Measurements from ENCODE around the gene SPATA20.

The SPATA20 gene

DNA sequence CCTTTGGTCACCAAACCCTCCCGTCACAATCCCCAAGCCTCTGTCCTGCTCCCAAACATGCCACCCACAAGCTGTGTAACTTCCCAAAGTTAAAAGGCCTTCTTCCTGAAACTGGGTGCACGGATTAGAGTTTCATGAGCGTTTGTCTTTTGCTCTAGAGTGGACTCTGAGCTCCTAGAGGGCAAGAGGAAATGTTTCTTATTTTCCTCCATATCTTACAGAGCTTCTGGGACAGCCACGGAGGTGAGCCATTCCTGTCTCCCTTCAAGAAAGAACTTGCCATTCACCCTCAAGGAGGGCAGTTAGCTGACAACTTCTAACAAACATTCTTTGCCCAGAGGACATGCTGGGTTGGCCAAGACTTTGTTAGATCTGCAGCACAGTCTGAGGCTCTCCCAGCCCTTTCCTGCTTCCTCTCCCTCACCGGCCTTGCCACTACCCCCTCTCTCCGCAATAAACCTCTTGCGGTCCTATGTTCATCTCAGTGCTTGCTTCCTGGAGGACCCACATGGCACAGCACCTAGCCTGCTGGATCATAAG is 41.3 kb upstream of the SPATA20 start:
- DNase-seq (ENCODE audit: low read depth in 2 of 2): no peak
- H3K4me3 ChIP-seq (replicated peaks in 1 of 2; ENCODE audit: low read depth in 2 of 2, low read length in 2 of 2): no peak overlapping the region
- TF ChIP-seq, protein P1, sequence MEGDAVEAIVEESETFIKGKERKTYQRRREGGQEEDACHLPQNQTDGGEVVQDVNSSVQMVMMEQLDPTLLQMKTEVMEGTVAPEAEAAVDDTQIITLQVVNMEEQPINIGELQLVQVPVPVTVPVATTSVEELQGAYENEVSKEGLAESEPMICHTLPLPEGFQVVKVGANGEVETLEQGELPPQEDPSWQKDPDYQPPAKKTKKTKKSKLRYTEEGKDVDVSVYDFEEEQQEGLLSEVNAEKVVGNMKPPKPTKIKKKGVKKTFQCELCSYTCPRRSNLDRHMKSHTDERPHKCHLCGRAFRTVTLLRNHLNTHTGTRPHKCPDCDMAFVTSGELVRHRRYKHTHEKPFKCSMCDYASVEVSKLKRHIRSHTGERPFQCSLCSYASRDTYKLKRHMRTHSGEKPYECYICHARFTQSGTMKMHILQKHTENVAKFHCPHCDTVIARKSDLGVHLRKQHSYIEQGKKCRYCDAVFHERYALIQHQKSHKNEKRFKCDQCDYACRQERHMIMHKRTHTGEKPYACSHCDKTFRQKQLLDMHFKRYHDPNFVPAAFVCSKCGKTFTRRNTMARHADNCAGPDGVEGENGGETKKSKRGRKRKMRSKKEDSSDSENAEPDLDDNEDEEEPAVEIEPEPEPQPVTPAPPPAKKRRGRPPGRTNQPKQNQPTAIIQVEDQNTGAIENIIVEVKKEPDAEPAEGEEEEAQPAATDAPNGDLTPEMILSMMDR (IDR thresholded peaks at IDR 0.05; ENCODE audit: low read depth, low read length): no peak

- no peak for DNase-seq (ENCODE audit: low read depth in 2 of 2)
Measured at GRCh38 chr17:50506298-50506697, 40.7 kb upstream of the SPATA20 start.

GRCh38 chr17:50507871-50508572 is 39.0 kb upstream of the SPATA20 start, which contains the start of gene MYCBPAP:
Gene MYCBPAP, plus strand, starts transcription at chr17:50508439. Its CDS starts 236 bp downstream, at chr17:50508675.
- H3K4me3 ChIP-seq (replicated peaks in 1 of 2; ENCODE audit: low read depth in 2 of 2, low read length in 2 of 2): peak within 1 kb of the TSS; percentile 35 to 55
- TF ChIP-seq, protein P1 (IDR thresholded peaks at IDR 0.05; ENCODE audit: low read depth, low read length): no peak
- peak; percentile 77 to 86 for DNase-seq (ENCODE audit: low read depth in 2 of 2)

More at GRCh38 chr17:50506298-50506697, 40.7 kb upstream of the SPATA20 start:
- TF ChIP-seq, protein P1 (IDR thresholded peaks at IDR 0.05; ENCODE audit: low read depth, low read length): no peak
- no peak overlapping the region for H3K4me3 ChIP-seq (replicated peaks in 1 of 2; ENCODE audit: low read depth in 2 of 2, low read length in 2 of 2)

DNA sequence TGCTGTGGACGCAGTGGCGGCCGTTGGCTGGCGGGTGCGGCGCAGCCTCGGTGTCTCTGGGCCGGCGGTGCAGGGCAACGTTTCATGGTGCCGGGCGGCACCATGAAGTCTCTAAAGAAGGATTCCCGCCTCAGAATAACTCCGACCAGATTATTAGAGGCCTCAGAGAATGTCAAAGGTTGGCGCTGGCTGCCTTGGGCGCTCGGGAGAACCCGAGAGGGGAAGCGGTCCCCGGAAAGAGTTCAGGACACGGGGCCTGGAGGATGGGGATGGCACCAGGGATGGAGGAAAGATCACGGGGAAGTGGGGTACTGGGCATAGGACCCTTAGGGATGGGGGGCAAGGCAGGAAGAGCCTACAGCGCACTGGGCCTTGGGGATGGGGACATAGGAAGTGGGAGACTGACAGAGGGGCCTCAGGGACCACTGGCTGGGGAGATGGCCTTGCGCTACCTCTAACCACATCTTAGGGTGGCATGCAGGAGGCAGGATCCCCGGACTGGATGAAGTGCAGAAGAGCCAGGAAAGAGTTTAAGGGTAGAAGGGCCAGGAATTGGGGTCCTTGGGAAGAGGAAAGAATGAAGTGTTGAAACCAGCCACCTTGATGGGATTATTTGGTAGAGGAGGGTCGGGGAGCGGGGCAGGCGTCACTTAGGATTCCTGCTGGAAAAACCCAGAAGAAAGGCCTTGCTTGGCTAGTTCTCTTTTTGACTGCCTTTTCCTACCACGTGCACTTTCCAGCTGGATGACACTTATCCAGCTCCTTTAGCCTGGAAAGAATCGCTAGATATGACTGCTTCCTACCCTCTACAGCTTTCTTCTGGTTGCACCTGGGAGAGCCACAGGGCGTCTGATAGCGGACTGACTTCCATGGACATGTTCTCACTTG is 38.2 kb upstream of the SPATA20 start:
- DNase-seq (ENCODE audit: low read depth in 2 of 2): no peak
- TF ChIP-seq, protein P1 (IDR thresholded peaks at IDR 0.05; ENCODE audit: low read depth, low read length): no peak
- peak overlapping the region; percentile 35 to 55 for H3K4me3 ChIP-seq (replicated peaks in 1 of 2; ENCODE audit: low read depth in 2 of 2, low read length in 2 of 2)

DNA sequence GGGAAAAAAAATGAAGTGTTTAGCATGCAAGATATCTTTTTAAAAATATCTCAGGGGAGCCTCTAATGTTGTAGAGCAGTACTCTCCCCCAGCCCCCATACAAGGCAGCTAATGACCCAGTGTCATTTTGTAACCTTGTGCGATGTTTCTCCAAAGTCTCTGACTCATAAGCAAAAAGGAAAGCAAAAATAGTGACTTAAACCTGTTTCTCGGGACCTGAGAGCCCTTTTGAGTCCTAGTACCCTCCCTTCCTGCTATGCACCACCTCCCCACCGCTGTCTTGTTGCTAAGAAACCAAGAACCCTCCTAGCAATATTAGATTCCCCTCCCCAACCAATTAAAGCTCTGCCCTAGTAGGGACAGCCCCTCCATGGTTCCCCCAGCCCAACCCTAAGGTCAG is 35.9 kb upstream of the SPATA20 start:
- H3K4me3 ChIP-seq (replicated peaks in 1 of 2; ENCODE audit: low read depth in 2 of 2, low read length in 2 of 2): no peak overlapping the region
- peak in 1 of 2 donors; percentile 45 for DNase-seq (ENCODE audit: low read depth in 2 of 2)
- TF ChIP-seq, protein P1 (IDR thresholded peaks at IDR 0.05; ENCODE audit: low read depth, low read length): no peak

DNA sequence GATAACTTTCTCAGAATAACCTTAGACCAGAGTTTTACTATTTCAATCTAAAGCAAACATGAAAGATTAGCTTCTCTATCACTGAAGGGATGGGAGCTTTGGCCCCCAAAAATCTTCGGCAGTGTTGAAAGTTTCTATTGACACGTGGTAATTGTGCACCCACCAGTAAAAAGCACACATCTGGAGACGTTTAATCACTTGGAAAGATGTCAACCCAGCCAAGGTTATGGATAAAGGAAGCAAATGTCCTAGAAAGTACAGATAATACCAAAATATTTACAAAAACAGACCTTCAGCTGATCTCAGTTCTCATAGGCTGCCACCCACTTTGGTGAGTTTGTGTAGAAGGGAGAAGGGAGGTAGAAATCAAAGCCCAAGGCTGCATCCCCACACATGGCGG is 33.5 kb upstream of the SPATA20 start:
- TF ChIP-seq, protein P1 (IDR thresholded peaks at IDR 0.05; ENCODE audit: low read depth, low read length): no peak
- no peak for DNase-seq (ENCODE audit: low read depth in 2 of 2)
- H3K4me3 ChIP-seq (replicated peaks in 1 of 2; ENCODE audit: low read depth in 2 of 2, low read length in 2 of 2): no peak overlapping the region
